Activated CD4-positive, alpha-beta T cell treated with anti-CD3 and anti-CD28 coated beads, Interleukin-2, amount 10 ng/mL, durations not matched to agents 7 days and 5 days (primary cell): ENCODE measurements around the gene LRP3. TPM values are rescaled to one million over a fixed set of nuclear protein-coding genes. Genes with fewer than 3 reads are reported as not detected.

Experiments used
- total RNA-seq, 2 experiments: library from RNA; stranded (reverse); gene quantifications; one replicate each; pipeline ENCODE4 v1.2.3, GENCODE V29; 2021

Gene LRP3
- total RNA-seq, 2 experiments from 2014 or later = 0.08 to 0.20 TPM

Other genes starting within 250 kb of the LRP3 start
- 10 to 100 TPM; 18.7 to 25.9 TPM for gene CEP89, start 222.4 kb upstream of the LRP3 start, total RNA-seq
- gene FAAP24, start 222.1 kb upstream of the LRP3 start, total RNA-seq = 1 to 10 TPM; 7.3 to 8.3 TPM
- gene RHPN2, start 129.4 kb upstream of the LRP3 start, total RNA-seq = 1 to 10 TPM; 1.4 TPM
- gene GPATCH1, start 113.1 kb upstream of the LRP3 start, total RNA-seq = 10 to 100 TPM; 14.7 to 14.9 TPM
- under 1 TPM in 1 of 2 experiments, not detected in 1; 0.27 TPM for gene WDR88, start 62.2 kb upstream of the LRP3 start, total RNA-seq
- not detected for gene SLC7A10, start 31.5 kb downstream of the LRP3 start, total RNA-seq
- gene CEBPA, start 108.2 kb downstream of the LRP3 start, total RNA-seq = under 1 TPM; 0.10 TPM
- 10 to 100 TPM; 24.0 to 24.4 TPM for gene CEBPG, start 179.4 kb downstream of the LRP3 start, total RNA-seq